Kasumi-1 (cell line): Measurements from ENCODE around the gene LSM3.

ENCODE experiments used
- DNase-seq, 2 experiments: peaks; one replicate each; lab custom pipeline; 2025; lab: John Stamatoyannopoulos, UW

LSM3 gene

GRCh38 chr3:14157951-14158350 is 20.7 kb upstream of the LSM3 start:
- no peak for DNase-seq

GRCh38 chr3:14158370-14158769 is 20.2 kb upstream of the LSM3 start:
- no peak for DNase-seq

DNA sequence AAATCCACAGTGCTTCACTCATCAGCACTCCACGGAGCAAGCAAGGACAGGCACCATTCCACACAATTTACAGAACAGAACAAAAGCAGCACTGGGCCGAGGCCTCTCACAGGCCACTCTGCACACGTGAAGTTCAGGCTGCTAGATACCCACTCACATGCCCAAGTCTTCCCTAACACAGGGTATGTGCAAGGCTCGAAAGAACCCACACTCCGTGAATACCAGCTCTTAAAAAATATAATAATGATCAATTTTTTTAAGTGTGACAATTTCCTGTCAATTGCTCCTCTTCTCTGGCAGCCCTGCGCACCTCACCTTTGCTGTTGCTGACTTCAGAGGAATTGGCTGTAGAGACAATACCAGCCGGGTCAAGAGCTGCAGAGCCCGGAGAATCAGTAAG is 19.2 kb upstream of the LSM3 start:
- no peak for DNase-seq

GRCh38 chr3:14161282-14161681 is 17.3 kb upstream of the LSM3 start:
- DNase-seq = no peak

- DNase-seq = no peak
Measured at GRCh38 chr3:14162178-14162577, 16.4 kb upstream of the LSM3 start.

DNA sequence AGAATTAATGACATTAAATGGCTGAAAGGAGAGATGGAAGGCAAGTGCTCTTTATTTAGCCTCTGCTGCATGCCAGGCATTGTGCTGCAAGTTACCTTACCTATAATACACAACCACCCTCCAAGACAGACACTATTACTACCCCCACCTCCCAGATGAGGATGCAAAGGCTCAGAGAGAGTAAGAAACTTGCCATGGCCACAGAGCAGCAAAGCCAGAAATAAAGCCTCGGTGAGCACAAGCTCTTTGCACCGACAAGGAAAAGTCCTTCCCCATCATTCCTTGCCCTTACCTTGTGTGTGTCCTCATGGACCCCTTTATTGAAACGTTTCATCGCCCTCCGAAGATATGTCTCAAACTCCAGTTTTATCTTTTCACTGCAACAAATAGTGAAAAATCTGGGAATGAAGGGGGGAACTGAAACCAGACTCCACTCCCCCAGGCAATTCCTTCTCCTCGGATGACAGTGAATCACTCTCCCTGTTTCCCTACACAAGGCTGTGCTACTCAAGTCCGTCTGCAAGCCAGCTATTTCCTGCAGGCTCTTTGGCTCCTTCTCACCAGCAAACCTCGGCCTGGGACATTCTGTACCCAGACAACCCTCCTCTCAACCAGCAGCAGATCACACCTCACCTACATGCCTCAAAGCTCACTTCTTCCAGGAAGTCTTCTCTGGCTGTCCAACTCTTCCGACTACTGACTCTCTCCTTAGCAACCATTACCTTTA is 11.6 kb upstream of the LSM3 start:
- DNase-seq = no peak

GRCh38 chr3:14169435-14169834 is 9.2 kb upstream of the LSM3 start:
- no peak for DNase-seq

GRCh38 chr3:14169871-14170270 is 8.7 kb upstream of the LSM3 start:
- no peak for DNase-seq

DNA sequence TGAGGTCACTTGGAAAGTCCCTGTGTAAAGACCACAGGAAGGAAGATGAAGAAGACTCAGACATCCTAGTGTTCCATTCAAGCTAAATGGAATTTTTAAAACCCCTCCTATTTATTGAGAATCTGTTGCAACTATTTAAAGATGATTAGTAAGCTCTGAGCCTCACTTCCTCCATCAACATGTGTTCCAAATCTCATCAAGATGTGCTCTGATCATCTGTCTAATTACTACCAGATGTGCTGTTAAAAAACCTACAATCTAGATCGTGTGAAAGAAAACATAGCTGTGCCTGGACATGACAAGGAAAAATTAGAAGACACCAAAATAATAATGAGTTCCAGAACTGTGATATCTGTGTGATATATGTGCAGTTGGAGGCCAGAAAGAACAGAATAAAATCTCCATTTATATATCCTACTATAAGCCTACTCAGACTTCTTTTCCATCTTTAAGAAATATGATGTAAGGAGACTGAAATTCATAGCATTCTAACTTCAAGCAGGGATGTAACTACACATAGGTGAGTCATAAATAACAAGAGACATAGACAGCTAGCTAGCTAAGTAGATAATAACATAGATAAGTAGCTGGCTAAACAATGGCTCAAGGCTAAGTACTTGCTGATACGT is 8.0 kb upstream of the LSM3 start:
- DNase-seq = no peak

GRCh38 chr3:14172496-14172895 is 6.1 kb upstream of the LSM3 start:
- no peak for DNase-seq

DNA sequence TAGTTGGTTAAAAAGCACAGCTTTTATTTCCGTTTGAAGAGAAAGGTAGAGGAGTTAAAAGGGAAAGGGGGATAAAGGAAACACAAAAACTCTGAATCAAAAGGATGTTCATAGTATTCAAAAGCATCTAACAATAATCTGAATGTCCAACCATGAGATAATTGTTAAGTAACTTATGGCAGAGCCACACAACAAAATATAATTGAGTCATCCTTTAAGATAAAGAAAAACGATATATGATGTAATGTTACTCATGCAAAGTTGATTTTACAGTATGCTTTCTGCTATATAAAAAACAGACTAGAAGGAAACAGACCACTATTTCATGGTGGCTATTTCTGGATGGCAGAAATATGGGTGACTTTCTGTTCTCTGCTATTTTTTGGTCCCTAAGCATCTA is 4.1 kb upstream of the LSM3 start:
- no peak for DNase-seq

DNA sequence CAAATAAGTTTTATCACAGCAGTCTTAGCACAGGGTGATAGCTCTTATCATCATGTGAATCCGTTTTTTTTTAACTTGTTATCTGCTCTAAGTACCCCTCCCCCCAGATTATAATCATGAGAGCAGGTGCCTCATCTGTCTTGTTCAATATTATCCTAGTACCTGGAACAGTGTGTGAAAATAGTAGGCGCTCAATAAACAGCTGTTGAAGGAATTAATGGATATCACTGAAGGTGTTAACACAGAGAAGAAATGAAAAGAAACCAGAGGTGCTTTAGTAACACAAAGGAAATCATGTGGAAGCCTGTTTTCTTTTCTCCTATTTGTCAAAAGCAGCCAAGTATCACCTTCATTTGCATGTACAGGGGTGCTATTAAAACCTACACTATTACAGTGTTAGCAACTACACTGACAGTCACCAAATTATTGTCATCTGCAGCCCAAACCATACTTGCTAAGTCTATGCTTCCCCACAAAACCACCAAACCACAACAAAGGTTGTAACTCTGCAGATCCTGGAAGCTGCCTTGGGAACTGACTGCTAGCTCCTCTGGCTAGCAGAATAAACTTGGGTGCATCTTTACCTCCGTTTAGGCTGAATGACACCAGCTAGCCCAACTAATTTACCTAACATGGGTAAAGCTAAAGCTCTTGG is 3.1 kb upstream of the LSM3 start:
- DNase-seq = peak; percentile 32 to 40

DNA sequence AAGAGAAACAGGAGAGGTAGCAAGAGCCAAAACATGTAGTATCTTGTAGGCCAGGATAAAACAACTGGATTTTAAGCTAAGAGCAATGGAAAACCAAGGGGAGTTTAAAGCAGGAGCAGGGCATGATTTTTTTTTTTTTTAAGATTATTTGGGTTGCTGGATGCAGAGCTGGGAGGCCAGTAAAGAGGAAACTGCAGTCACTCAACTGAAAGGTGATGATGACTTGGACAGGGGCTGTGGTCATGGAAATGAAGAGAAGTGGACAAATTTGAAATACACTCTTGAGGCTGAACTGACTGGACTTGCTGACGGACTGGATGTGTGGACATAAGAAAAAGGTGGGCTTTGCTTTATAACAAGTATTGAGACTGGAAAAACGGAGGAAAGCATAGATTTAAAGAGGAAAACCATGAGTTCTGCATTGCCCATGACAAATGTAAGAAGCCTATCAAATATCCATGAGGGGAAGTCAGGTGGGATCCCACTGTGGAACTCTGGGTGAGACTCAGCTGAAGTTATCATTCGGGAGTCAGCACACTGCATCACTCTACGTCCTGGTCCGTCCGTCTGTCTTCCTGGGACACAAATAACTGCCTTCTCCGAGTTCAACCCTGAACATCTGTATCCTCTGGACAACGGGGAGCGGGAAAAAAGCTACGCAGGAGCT is 904 bp upstream of the LSM3 start:
- peak in 1 of 2 experiments; percentile 43 for DNase-seq

- peak in 1 of 2 experiments; percentile 7 for DNase-seq
Measured at GRCh38 chr3:14179114-14179465, 473 bp downstream of the LSM3 start.

DNA sequence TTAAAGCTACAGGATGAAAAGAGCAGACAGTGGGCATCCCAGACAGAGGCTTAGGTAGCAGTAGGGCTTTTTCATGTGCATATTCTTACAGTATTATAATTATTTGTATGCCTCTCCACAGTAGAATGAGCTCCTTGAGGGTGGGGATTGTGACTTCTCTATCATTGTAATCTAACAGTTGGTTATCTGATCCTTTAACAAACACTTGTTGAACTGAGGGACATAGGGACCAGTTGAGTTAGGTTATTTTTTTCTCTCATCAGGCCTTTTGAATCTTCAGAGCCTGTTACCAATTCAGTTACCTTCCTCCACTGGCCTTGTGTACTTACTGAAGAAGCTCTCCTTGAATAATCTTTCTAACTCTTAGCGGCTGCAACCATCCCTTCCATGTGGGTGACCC is 1.2 kb downstream of the LSM3 start:
- DNase-seq = no peak

DNA sequence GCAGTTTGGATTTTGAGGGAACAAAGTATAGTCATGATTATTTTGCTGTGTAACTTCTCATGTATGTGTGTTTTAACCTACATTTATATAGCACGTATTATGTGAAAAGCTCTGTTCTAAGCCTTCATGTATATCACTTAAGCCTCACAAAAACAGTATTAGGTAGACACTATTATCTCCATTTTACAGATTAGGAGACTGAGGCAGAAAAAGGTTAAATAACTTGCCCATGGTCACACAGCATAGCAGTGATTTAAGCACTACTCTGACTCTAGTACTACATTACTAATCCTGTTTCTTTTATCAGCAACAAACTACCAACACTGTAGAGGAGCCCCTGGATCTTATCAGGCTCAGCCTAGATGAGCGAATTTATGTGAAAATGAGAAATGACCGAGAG is 2.6 kb downstream of the LSM3 start:
- no peak for DNase-seq

GRCh38 chr3:14183015-14183577 is 4.5 kb downstream of the LSM3 start:
- no peak for DNase-seq

GRCh38 chr3:14186854-14187458 is 8.3 kb downstream of the LSM3 start:
- DNase-seq = no peak

- DNase-seq = no peak
Measured at GRCh38 chr3:14188041-14188754, 9.6 kb downstream of the LSM3 start.

DNA sequence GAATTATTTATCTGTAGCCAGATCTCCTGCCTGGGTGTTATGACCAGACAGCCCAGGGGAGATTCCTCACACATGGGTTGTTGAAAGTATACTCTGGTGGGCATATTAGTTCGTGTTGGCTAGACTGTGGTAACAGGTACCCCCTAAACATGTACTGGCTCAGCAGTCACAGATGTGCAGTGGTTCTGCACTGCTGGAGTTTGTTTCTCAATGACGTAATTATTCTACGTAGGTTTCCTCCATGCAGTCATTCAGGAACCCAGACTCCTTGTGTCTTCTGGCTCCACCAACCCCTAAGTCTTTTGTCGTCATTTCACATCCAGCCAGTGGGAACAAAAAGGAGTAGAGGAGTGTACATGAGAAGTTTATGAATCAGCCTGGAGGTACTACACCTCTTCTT is 16.2 kb downstream of the LSM3 start:
- DNase-seq = no peak

DNA sequence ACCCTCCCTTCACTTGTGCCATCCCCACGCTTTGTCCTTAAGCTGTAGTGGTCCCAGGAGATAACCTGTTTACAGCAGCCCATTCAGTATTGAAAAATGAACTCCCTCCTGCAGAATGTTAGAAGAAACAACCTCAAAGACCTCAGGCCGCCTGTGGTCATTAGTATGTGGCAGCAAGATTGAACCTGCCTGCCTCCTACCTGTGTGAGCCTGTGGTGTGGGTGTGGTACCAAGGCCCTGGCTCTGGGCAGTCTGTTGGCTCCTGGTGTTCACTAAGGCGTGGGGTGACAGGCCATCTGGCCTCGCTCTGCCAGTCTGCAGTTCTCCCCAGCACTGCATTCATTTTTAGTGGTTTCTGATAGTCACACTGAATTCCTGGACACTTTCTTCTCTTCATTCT is 21.0 kb downstream of the LSM3 start:
- DNase-seq = no peak

GRCh38 chr3:14200276-14200675 is 21.7 kb downstream of the LSM3 start:
- DNase-seq = no peak
